Mesenchymal stem cell (in vitro differentiated cells and primary cell): ENCODE data around the gene ALG9.

Experiments
- DNase-seq: peaks from one replicate; pipeline ENCODE4 v3.0.0-alpha.2; 2013
- H2AFZ ChIP-seq: one replicate; pipeline ENCODE4 v1.6.1; 2013; ENCODE audit warnings: low read depth, mild to moderate bottlenecking, control low read depth, inconsistent platforms, low read length, moderate library complexity
- H2AK5ac ChIP-seq: 2 replicates; pipeline ENCODE4 v1.6.1; 2013; ENCODE audit warnings: low read length, moderate library complexity, mild to moderate bottlenecking, inconsistent platforms; ENCODE audit not compliant: severe bottlenecking
- H2BK120ac ChIP-seq: one replicate; pipeline ENCODE4 v1.6.1; 2013; ENCODE audit warnings: low read depth, mild to moderate bottlenecking, inconsistent platforms, low read length, moderate library complexity
- H2BK12ac ChIP-seq, 2 experiments: one replicate each; pipeline ENCODE4 v1.6.1; 2013; ENCODE audit warnings: inconsistent platforms in 2 of 2, low read length in 2 of 2, mild to moderate bottlenecking in 2 of 2, moderate library complexity in 2 of 2, control low read depth in 1 of 2
- H2BK15ac ChIP-seq: one replicate; pipeline ENCODE4 v1.6.1; 2013; ENCODE audit warnings: mild to moderate bottlenecking, low read depth, inconsistent platforms; ENCODE audit not compliant: poor library complexity, severe bottlenecking
- H2BK5ac ChIP-seq: 2 replicates; pipeline ENCODE4 v1.6.1; 2013; ENCODE audit warnings: low read depth, mild to moderate bottlenecking, low read length, control low read depth, inconsistent platforms; ENCODE audit not compliant: poor library complexity, severe bottlenecking
- H3K14ac ChIP-seq, 2 experiments: one replicate each; pipeline ENCODE4 v1.6.1; 2013; ENCODE audit warnings: inconsistent platforms in 2 of 2, low read length in 2 of 2, control low read depth in 1 of 2, mild to moderate bottlenecking in 1 of 2, moderate library complexity in 1 of 2
- H3K18ac ChIP-seq, 2 experiments: one replicate each; pipeline ENCODE4 v1.6.1; 2013; ENCODE audit warnings: inconsistent platforms in 2 of 2, low read length in 2 of 2, control low read depth in 1 of 2, low read depth in 1 of 2, mild to moderate bottlenecking in 1 of 2
- H3K23ac ChIP-seq, 2 experiments: one replicate each; pipeline ENCODE4 v1.6.1; 2013; ENCODE audit warnings: inconsistent platforms in 2 of 2, low read length in 2 of 2, mild to moderate bottlenecking in 2 of 2, moderate library complexity in 2 of 2, control low read depth in 1 of 2
- H3K27ac ChIP-seq: 2 replicates; pipeline ENCODE4 v1.5.1; 2013; ENCODE audit warnings: mild to moderate bottlenecking, moderate library complexity, low read length, control low read depth, inconsistent platforms; ENCODE audit not compliant: poor library complexity, severe bottlenecking
- H3K27me3 ChIP-seq, 2 experiments: 2 replicates each; pipeline versions ENCODE4 v1.6.1 to v1.7.0; 2013; ENCODE audit warnings: low read length in 2 of 2, mild to moderate bottlenecking in 2 of 2, moderate library complexity in 2 of 2, control low read depth in 1 of 2, inconsistent platforms in 1 of 2; ENCODE audit not compliant: control insufficient read depth in 1 of 2, insufficient read depth in 1 of 2
- H3K36me3 ChIP-seq, 2 experiments: 2 replicates each; pipeline versions ENCODE4 v1.6.1 to v1.7.0; 2013; ENCODE audit warnings: low read length in 2 of 2, control low read depth in 1 of 2, inconsistent platforms in 1 of 2, low read depth in 1 of 2, mild to moderate bottlenecking in 1 of 2; ENCODE audit not compliant: insufficient read depth in 2 of 2, control insufficient read depth in 1 of 2
- H3K4ac ChIP-seq, 2 experiments: one replicate each; pipeline ENCODE4 v1.6.1; 2013; ENCODE audit warnings: inconsistent platforms in 2 of 2, low read length in 2 of 2, mild to moderate bottlenecking in 2 of 2, moderate library complexity in 2 of 2, control low read depth in 1 of 2, low read depth in 1 of 2
- H3K4me1 ChIP-seq: 2 replicates; pipeline ENCODE4 v1.6.1; 2013; ENCODE audit warnings: low read depth, low read length, control low read depth; ENCODE audit not compliant: control insufficient read depth, insufficient read depth
- H3K4me2 ChIP-seq: 2 replicates; pipeline ENCODE4 v1.6.1; 2013; ENCODE audit warnings: low read length, mild to moderate bottlenecking, inconsistent platforms; ENCODE audit not compliant: poor library complexity, severe bottlenecking
- H3K4me3 ChIP-seq, 2 experiments: 2 replicates each; pipeline versions ENCODE4 v1.5.1 to v1.7.0; 2013; ENCODE audit warnings: low read length in 2 of 2, mild to moderate bottlenecking in 2 of 2, control low read depth in 1 of 2, low read depth in 1 of 2; ENCODE audit not compliant: insufficient read depth in 1 of 2
- H3K79me1 ChIP-seq: replicated peaks from 2 replicates; pipeline ENCODE4 v1.6.1; 2013; ENCODE audit warnings: mild to moderate bottlenecking, control low read depth, low read length, inconsistent platforms; ENCODE audit not compliant: poor library complexity, severe bottlenecking
- H3K9ac ChIP-seq: 2 replicates; pipeline ENCODE4 v1.7.0; 2013; ENCODE audit warnings: mild to moderate bottlenecking, low read length, moderate library complexity
- H3K9me3 ChIP-seq: 2 replicates; pipeline ENCODE4 v1.7.0; 2013; ENCODE audit warnings: mild to moderate bottlenecking, low read length; ENCODE audit not compliant: control insufficient read depth
- H4K8ac ChIP-seq: one replicate; pipeline ENCODE4 v1.6.1; 2013; ENCODE audit warnings: inconsistent platforms, mild to moderate bottlenecking, low read length, moderate library complexity
- H4K91ac ChIP-seq: one replicate; pipeline ENCODE4 v1.6.1; 2013; ENCODE audit warnings: mild to moderate bottlenecking, low read length, inconsistent platforms
- WGBS: methylation state at CpG from one replicate; pipeline ENCODE4 v1.1.7; 2013; ENCODE audit warnings: mixed read lengths; 5-methylcytosine and 5-hydroxymethylcytosine counted together

ALG9 gene

GRCh38 chr11:111823629-111824028, 47.8 kb downstream of the ALG9 start:
- Histone ChIP-seq H3K36me3 (peaks cover 5 to 11% of the 10 kb centered on the region in 2 experiments), H2BK120ac (no peak overlapping the region), H3K14ac (no peak overlapping the region), H3K4me2 (no peak overlapping the region), H2BK12ac (no peak overlapping the region), H3K27ac (no peak overlapping the region), H3K4me1 (no peaks in the 10 kb centered on the region), H2AFZ (no peak overlapping the region), H3K27me3 (no peaks in the 10 kb centered on the region), H2BK15ac (no peak overlapping the region), H3K9ac (no peak overlapping the region), H4K8ac (no peak overlapping the region), H3K4ac (no peak overlapping the region), H2AK5ac (no peak overlapping the region), H3K18ac (no peak overlapping the region), H3K79me1 (peaks cover 2% of the 10 kb centered on the region), H4K91ac (no peak overlapping the region), H3K23ac (no peak overlapping the region), H3K9me3 (no peaks in the 10 kb centered on the region), H3K4me3 (no peak overlapping the region), H2BK5ac (no peak overlapping the region)
- no peak for DNase-seq

DNA sequence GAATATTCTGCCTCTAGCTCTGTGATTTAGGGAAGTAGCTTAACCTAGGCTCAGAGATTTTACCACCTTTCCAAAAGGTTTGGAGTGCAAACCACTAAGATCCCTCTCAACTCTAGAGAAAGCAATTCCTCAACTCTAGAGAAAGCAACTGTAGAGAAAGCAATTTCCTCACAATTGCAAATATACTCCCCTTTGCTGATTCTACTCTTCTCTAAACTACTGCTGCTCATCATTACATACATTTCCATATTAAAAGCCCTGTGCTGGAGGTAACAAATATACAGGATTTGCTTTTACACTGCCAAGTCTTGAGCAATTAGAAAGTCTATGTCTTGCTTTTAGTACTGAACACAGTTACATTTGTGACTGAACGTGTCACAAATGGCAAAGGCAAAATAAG, 48.2 kb downstream of the ALG9 start:
- H2AFZ ChIP-seq = no peak overlapping the region
- H4K91ac ChIP-seq = no peak overlapping the region
- H2AK5ac ChIP-seq = no peak overlapping the region
- no peak overlapping the region for H2BK5ac ChIP-seq
- no peak overlapping the region for H2BK12ac ChIP-seq
- no peak overlapping the region for H3K4me2 ChIP-seq
- H3K36me3 ChIP-seq = peaks cover 4 to 11% of the 10 kb centered on the region in 2 experiments
- no peak overlapping the region for H3K4me3 ChIP-seq
- no peaks in the 10 kb centered on the region for H3K27me3 ChIP-seq
- H4K8ac ChIP-seq = no peak overlapping the region
- H3K9me3 ChIP-seq = no peaks in the 10 kb centered on the region
- no peak overlapping the region for H2BK120ac ChIP-seq
- H3K9ac ChIP-seq = no peak overlapping the region
- no peak overlapping the region for H2BK15ac ChIP-seq
- 80% methylated on average over 1 of the region's 1 CpG for WGBS
- no peak overlapping the region for H3K27ac ChIP-seq
- H3K4ac ChIP-seq = no peak overlapping the region
- H3K23ac ChIP-seq = no peak overlapping the region
- H3K14ac ChIP-seq = no peak overlapping the region
- peaks cover 2% of the 10 kb centered on the region for H3K79me1 ChIP-seq
- no peak for DNase-seq
- H3K4me1 ChIP-seq = no peaks in the 10 kb centered on the region
- H3K18ac ChIP-seq = no peak overlapping the region

GRCh38 chr11:111819829-111820237, 51.5 kb downstream of the ALG9 start:
- no peak overlapping the region for H3K4ac ChIP-seq
- peaks cover 3% of the 10 kb centered on the region for H3K79me1 ChIP-seq
- no peak overlapping the region for H3K27ac ChIP-seq
- no peaks in the 10 kb centered on the region for H3K9me3 ChIP-seq
- no peak overlapping the region for H3K23ac ChIP-seq
- no peak overlapping the region for H2BK5ac ChIP-seq
- peaks cover 0 to 8% of the 10 kb centered on the region in 2 experiments for H3K36me3 ChIP-seq
- H2AK5ac ChIP-seq = no peak overlapping the region
- H2BK15ac ChIP-seq = no peak overlapping the region
- H2AFZ ChIP-seq = no peak overlapping the region
- DNase-seq = peak; percentile 30
- H3K14ac ChIP-seq = no peak overlapping the region
- H4K8ac ChIP-seq = no peak overlapping the region
- no peak overlapping the region for H3K4me2 ChIP-seq
- H3K18ac ChIP-seq = no peak overlapping the region
- peak overlapping the region; percentile 63 for H3K9ac ChIP-seq
- WGBS = 94% methylated on average over 3 of the region's 3 CpGs
- no peaks in the 10 kb centered on the region for H3K27me3 ChIP-seq
- H2BK12ac ChIP-seq = no peak overlapping the region
- no peaks in the 10 kb centered on the region for H3K4me1 ChIP-seq
- H4K91ac ChIP-seq = no peak overlapping the region
- no peak overlapping the region for H2BK120ac ChIP-seq
- no peak overlapping the region for H3K4me3 ChIP-seq

GRCh38 chr11:111819161-111819828, 52.1 kb downstream of the ALG9 start:
- Histone ChIP-seq H3K79me1 (peaks cover 4% of the 10 kb centered on the region), H3K36me3 (peaks cover 0 to 8% of the 10 kb centered on the region in 2 experiments), H2BK120ac (no peak overlapping the region), H3K27me3 (no peaks in the 10 kb centered on the region), H3K4me3 (peak overlapping the region in 1 of 2 experiments; percentile 41), H2AK5ac (no peak overlapping the region), H3K4me2 (no peak overlapping the region), H2BK5ac (no peak overlapping the region), H2BK12ac (no peak overlapping the region), H2AFZ (no peak overlapping the region), H4K8ac (no peak overlapping the region), H3K4ac (no peak overlapping the region), H3K9me3 (no peaks in the 10 kb centered on the region), H3K23ac (no peak overlapping the region), H3K27ac (no peak overlapping the region), H3K9ac (peak overlapping the region; percentile 63), H4K91ac (no peak overlapping the region), H2BK15ac (no peak overlapping the region), H3K18ac (no peak overlapping the region), H3K4me1 (no peaks in the 10 kb centered on the region), H3K14ac (no peak overlapping the region)
- peak; percentile 83 for DNase-seq
- WGBS = 75% methylated on average over 1 of the region's 1 CpG
